ENCODE data around the gene COBLL1. TPM values are rescaled to one million over a fixed set of nuclear protein-coding genes. Genes with fewer than 3 reads are reported as not detected.

Gene COBLL1
- total RNA-seq, 2 experiments from 2014 or later = 0.53 TPM; not detected in 1

DNA sequence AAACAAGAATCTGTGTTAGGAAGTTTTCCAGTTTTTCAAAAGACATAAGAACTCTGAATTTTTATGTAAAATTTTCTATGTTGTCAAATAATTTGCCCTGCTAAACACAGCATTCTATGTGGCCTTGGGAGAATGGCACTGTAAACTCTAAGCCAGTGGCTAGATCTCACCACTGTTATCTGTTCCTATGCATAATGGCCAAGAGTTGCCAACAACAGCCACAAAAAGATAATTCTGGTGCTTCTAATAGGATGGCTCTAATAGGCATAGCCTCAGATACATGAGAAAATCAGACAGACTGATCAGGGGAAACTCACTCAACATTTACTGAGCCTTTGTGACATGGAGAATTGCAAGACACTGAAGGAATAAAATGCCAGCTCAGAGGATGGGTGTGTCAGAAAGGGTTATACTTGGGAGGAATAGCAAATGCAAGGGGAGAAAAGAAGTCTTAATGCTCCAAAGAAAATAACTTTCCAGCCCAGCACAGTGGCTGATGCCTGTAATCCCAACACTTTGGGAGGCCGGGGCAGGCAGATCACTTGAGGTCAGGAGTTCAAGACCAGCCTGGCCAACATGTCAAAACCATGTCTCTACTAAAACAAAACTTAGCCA lies 63.7 kb downstream of the COBLL1 start:
- H3K36me3 ChIP-seq (ENCODE audit: insufficient read depth, low read length) = no peaks in the 10 kb centered on the region
- H3K36me3 Mint-ChIP-seq (ENCODE audit: low read depth) = no peaks in the 10 kb centered on the region
- no peak overlapping the region for H3K4me3 ChIP-seq (ENCODE audit: low read length)
- ChIA-PET CTCF (no interaction called here), POLR2A (no interaction called here)
- H3K4me1 Mint-ChIP-seq (ENCODE audit: low read depth) = no peaks in the 10 kb centered on the region
- H3K9me3 ChIP-seq (ENCODE audit: control insufficient read depth in 1 of 2, insufficient read depth in 1 of 2, low read length in 2 of 2) = peaks cover 0 to 3% of the 10 kb centered on the region in 2 experiments
- no peaks in the 10 kb centered on the region for H3K9me3 Mint-ChIP-seq
- H3K4me3 Mint-ChIP-seq = no peak overlapping the region
- ATAC-seq (ENCODE audit: poor library complexity) (no peak), DNase-seq (no peak)
- no peak overlapping the region for H3K27ac Mint-ChIP-seq
- no peak for TF ChIP-seq CTCF (IDR thresholded peaks at IDR 0.05)
- intact Hi-C loops (cut with DNase I, micrococcal nuclease) = no loop called here
- no peaks in the 10 kb centered on the region for H3K27me3 ChIP-seq (ENCODE audit: control insufficient read depth in 1 of 2, insufficient read depth in 2 of 2, low read length in 2 of 2)
- H3K27ac ChIP-seq (ENCODE audit: low read depth in 1 of 2, low read length in 2 of 2) = no peak overlapping the region
- no peaks in the 10 kb centered on the region for H3K4me1 ChIP-seq (ENCODE audit: insufficient read depth, low read length)
- H3K27me3 Mint-ChIP-seq = no peaks in the 10 kb centered on the region

- no peak overlapping the region for H3K4me3 ChIP-seq (ENCODE audit: low read length)
- no peaks in the 10 kb centered on the region for H3K9me3 Mint-ChIP-seq
- no peaks in the 10 kb centered on the region for H3K9me3 ChIP-seq (ENCODE audit: control insufficient read depth in 1 of 2, insufficient read depth in 1 of 2, low read length in 2 of 2)
- POLR2A ChIA-PET = no interaction called here
- intact Hi-C loops (cut with DNase I, micrococcal nuclease) = no loop called here
- no peaks in the 10 kb centered on the region for H3K36me3 Mint-ChIP-seq (ENCODE audit: low read depth)
- H3K4me3 Mint-ChIP-seq = no peak overlapping the region
- no peaks in the 10 kb centered on the region for H3K27me3 Mint-ChIP-seq
- no peak overlapping the region for H3K27ac ChIP-seq (ENCODE audit: low read depth in 1 of 2, low read length in 2 of 2)
- no peak for DNase-seq
- CTCF ChIA-PET = no interaction called here
- H3K4me1 Mint-ChIP-seq (ENCODE audit: low read depth) = no peaks in the 10 kb centered on the region
- TF ChIP-seq CTCF (IDR thresholded peaks at IDR 0.05) = no peak
- no peaks in the 10 kb centered on the region for H3K36me3 ChIP-seq (ENCODE audit: insufficient read depth, low read length)
- no peak for ATAC-seq (ENCODE audit: poor library complexity)
- no peaks in the 10 kb centered on the region for H3K4me1 ChIP-seq (ENCODE audit: insufficient read depth, low read length)
- no peaks in the 10 kb centered on the region for H3K27me3 ChIP-seq (ENCODE audit: control insufficient read depth in 1 of 2, insufficient read depth in 2 of 2, low read length in 2 of 2)
- H3K27ac Mint-ChIP-seq = no peak overlapping the region
Observed at GRCh38 chr2:164773635-164774034, 68.0 kb downstream of the COBLL1 start.

DNA sequence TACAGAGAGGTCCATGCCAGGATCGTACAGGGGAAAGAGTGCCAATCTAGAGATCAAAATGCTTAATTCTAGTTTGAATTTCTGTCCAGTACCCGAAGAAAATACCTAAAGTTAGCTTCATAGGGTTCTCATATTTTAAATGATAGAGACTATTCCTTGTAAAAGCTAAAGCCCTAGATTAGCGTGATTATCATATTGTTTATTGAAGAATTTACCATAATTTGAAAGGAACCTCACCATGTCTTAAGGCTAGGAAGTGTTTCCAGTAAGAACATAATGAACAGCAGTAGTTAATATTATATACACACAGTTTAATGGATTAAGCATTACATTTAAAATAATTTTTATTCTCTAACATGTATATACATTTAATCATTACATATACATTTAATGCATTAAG lies 68.5 kb downstream of the COBLL1 start:
- Mint-ChIP-seq H3K36me3 (ENCODE audit: low read depth) (no peaks in the 10 kb centered on the region), H3K27me3 (no peaks in the 10 kb centered on the region), H3K9me3 (no peaks in the 10 kb centered on the region), H3K27ac (no peak overlapping the region), H3K4me1 (ENCODE audit: low read depth) (no peaks in the 10 kb centered on the region), H3K4me3 (no peak overlapping the region)
- Histone ChIP-seq H3K9me3 (ENCODE audit: control insufficient read depth in 1 of 2, insufficient read depth in 1 of 2, low read length in 2 of 2) (no peaks in the 10 kb centered on the region), H3K27me3 (ENCODE audit: control insufficient read depth in 1 of 2, insufficient read depth in 2 of 2, low read length in 2 of 2) (no peaks in the 10 kb centered on the region), H3K36me3 (ENCODE audit: insufficient read depth, low read length) (no peaks in the 10 kb centered on the region), H3K4me3 (ENCODE audit: low read length) (no peak overlapping the region), H3K27ac (ENCODE audit: low read depth in 1 of 2, low read length in 2 of 2) (no peak overlapping the region), H3K4me1 (ENCODE audit: insufficient read depth, low read length) (no peaks in the 10 kb centered on the region)
- ChIA-PET POLR2A (no interaction called here), CTCF (no interaction called here)
- no peak for DNase-seq
- intact Hi-C loops (cut with DNase I, micrococcal nuclease) = no loop called here
- no peak for TF ChIP-seq CTCF (IDR thresholded peaks at IDR 0.05)
- ATAC-seq (ENCODE audit: poor library complexity) = no peak

All from CD4-positive, alpha-beta T cell (primary cell).